NB4 (cell line): Measurements from ENCODE around the gene FTCD.

Experiments
- CTCF ChIP-seq: IDR thresholded peaks from one replicate; pipeline ENCODE4 v1.5.1; 2012; ENCODE audit warnings: low read depth, low read length
- MAX ChIP-seq: IDR thresholded peaks from 2 replicates; pipeline ENCODE4 v1.6.1; 2011; ENCODE audit warnings: low read depth, low read length
- MYC ChIP-seq: IDR thresholded peaks from 2 replicates; pipeline ENCODE4 v1.6.1; 2011; ENCODE audit warnings: low read depth, low read length
- POLR2A ChIP-seq: IDR thresholded peaks from 2 replicates; pipeline ENCODE4 v1.6.1; 2011; ENCODE audit warnings: mild to moderate bottlenecking; ENCODE audit not compliant: insufficient read length; ENCODE audit errors: extremely low read depth

GRCh38 chr21:46116776-46117585 lies 38.4 kb downstream of the FTCD start:
- TF ChIP-seq CTCF (no peak), POLR2A (no peak), MYC (no peak), MAX (no peak)
